ENCODE results near the gene STK32A.

Gene STK32A

DNA sequence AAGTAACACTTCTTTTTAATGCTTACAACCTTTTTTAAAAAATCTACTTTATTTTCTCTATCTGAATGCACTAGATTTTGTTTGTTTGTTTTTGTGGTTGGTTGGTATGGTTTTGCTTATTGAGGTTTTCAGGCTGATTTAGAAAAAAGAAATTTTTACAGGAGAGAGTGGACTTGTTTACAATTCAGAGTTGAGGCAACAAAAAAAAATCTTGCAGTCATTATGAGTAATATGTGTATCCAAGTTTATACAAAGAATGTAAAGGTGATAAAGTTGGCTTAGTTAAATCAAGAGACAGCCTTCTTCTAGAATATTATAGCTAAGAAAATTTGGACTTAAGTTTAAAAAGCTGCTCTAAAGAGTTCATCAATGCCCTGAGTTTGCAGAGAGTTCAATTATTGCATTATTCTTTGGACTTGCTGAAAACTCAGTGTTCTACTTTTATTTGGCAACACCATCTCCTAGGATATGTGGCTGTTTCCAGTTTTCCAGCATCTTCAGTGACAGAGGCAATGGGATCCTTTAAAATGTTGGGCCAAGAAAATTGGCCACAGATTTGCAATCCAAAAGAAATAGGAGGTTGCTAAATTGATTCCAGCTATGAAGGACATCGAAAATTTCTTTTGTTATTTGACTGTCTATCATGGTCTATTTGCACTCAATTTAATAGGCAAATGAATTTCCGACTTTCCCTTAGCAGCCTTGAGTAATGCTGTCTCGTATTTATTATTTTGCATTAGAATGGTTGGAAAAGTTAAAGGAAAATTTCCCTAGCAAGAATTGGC, 10.7 kb downstream of the STK32A start:
- H3K4me1 ChIP-seq (ENCODE audit: control extremely low read depth in 1 of 4, control insufficient read depth in 4 of 4, insufficient read depth in 4 of 4, low read length in 3 of 4): no peaks in the 10 kb centered on the region
- H3K9me3 ChIP-seq (ENCODE audit: control extremely low read depth in 1 of 5, control insufficient read depth in 4 of 5, insufficient read depth in 2 of 5, low read depth in 1 of 5, low read length in 4 of 5): no peaks in the 10 kb centered on the region
- 90% methylated on average over 2 of the region's 3 CpGs for WGBS (ENCODE audit: insufficient coverage)
- ChIA-PET POLR2A (no interaction called here), CTCF (no interaction called here)
- H3K27me3 ChIP-seq (replicated peaks in 2 of 5; ENCODE audit: control insufficient read depth in 4 of 5, insufficient read depth in 5 of 5, low read length in 4 of 5): peaks cover 0 to 7% (median 0%) of the 10 kb centered on the region in 5 experiments
- no peak overlapping the region for H3K27ac ChIP-seq (ENCODE audit: insufficient read depth in 1 of 2, low read depth in 1 of 2, low read length in 2 of 2, poor library complexity in 1 of 2, severe bottlenecking in 2 of 2)
- DNase-seq: no peak
- no peak overlapping the region for H3K4me3 ChIP-seq (ENCODE audit: control insufficient read depth in 1 of 7, extremely low read depth in 1 of 7, insufficient read depth in 4 of 7, low read depth in 2 of 7, low read length in 6 of 7)
- H3K36me3 ChIP-seq (ENCODE audit: control insufficient read depth in 4 of 4, insufficient read depth in 4 of 4, low read length in 3 of 4): no peaks in the 10 kb centered on the region

DNA sequence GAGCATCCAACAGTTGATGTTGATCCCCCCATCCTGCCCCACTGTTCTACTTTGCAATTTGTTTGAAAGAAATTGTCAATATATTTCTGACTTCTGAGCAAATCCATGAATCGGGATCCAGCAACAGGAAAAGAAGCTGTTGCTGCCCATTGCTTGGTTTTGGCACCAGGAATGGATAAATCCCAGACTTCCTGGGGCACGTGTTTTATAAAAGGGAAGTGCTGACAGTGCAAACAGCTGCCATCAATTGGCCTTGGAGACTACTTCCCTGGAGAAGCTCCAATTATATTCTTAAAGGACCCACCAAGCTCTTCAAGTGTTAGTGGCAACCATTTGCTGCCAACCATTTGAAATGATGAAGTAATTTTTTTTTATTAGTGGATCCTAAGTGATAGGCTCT, 13.7 kb downstream of the STK32A start:
- Histone ChIP-seq H3K4me1 (ENCODE audit: control extremely low read depth in 1 of 4, control insufficient read depth in 4 of 4, insufficient read depth in 4 of 4, low read length in 3 of 4) (no peaks in the 10 kb centered on the region), H3K27me3 (replicated peaks in 2 of 5; ENCODE audit: control insufficient read depth in 4 of 5, insufficient read depth in 5 of 5, low read length in 4 of 5) (peaks cover 0 to 5% (median 0%) of the 10 kb centered on the region in 5 experiments), H3K9me3 (ENCODE audit: control extremely low read depth in 1 of 5, control insufficient read depth in 4 of 5, insufficient read depth in 2 of 5, low read depth in 1 of 5, low read length in 4 of 5) (no peaks in the 10 kb centered on the region), H3K27ac (ENCODE audit: insufficient read depth in 1 of 2, low read depth in 1 of 2, low read length in 2 of 2, poor library complexity in 1 of 2, severe bottlenecking in 2 of 2) (no peak overlapping the region), H3K4me3 (ENCODE audit: control insufficient read depth in 1 of 7, extremely low read depth in 1 of 7, insufficient read depth in 4 of 7, low read depth in 2 of 7, low read length in 6 of 7) (no peak overlapping the region), H3K36me3 (ENCODE audit: control insufficient read depth in 4 of 4, insufficient read depth in 4 of 4, low read length in 3 of 4) (no peaks in the 10 kb centered on the region)
- WGBS (ENCODE audit: insufficient coverage): 100% methylated on average over 1 of the region's 2 CpGs
- ChIA-PET POLR2A (no interaction called here), CTCF (no interaction called here)
- DNase-seq: no peak

DNA sequence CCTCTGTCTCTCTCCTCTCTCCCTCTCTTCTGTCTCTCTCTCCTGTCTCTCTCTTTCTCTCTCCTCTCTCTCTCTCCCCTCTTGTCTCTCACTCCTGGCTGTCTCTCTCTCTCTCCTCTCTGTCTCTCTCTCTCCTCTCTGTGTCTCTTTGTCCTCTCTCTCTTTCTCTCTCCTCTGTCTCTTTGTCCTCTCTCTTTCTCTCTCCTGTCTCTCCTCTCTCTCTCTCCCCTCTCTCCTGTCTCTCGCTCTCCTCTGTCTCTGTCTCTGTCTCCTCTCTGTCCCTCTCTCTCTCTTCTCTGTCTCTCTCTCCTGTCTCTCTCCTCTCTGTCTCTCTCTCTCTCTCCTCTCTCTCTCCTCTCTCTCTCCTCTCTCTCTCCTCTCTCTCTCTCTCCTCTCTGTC, 25.0 kb downstream of the STK32A start:
- POLR2A ChIA-PET: no interaction called here
- Histone ChIP-seq H3K9me3 (ENCODE audit: control extremely low read depth in 1 of 5, control insufficient read depth in 4 of 5, insufficient read depth in 2 of 5, low read depth in 1 of 5, low read length in 4 of 5) (peaks cover 0 to 2% (median 1%) of the 10 kb centered on the region in 5 experiments), H3K4me3 (ENCODE audit: control insufficient read depth in 1 of 7, extremely low read depth in 1 of 7, insufficient read depth in 4 of 7, low read depth in 2 of 7, low read length in 6 of 7) (no peak overlapping the region), H3K4me1 (ENCODE audit: control extremely low read depth in 1 of 4, control insufficient read depth in 4 of 4, insufficient read depth in 4 of 4, low read length in 3 of 4) (no peaks in the 10 kb centered on the region), H3K27ac (ENCODE audit: insufficient read depth in 1 of 2, low read depth in 1 of 2, low read length in 2 of 2, poor library complexity in 1 of 2, severe bottlenecking in 2 of 2) (no peak overlapping the region), H3K27me3 (replicated peaks in 2 of 5; ENCODE audit: control insufficient read depth in 4 of 5, insufficient read depth in 5 of 5, low read length in 4 of 5) (peaks cover 0 to 8% (median 2%) of the 10 kb centered on the region in 5 experiments), H3K36me3 (ENCODE audit: control insufficient read depth in 4 of 4, insufficient read depth in 4 of 4, low read length in 3 of 4) (no peaks in the 10 kb centered on the region)
- WGBS (ENCODE audit: insufficient coverage): 92% methylated on average over 1 of the region's 1 CpG
- DNase-seq: no peak
- CTCF ChIA-PET: no interaction called here

DNA sequence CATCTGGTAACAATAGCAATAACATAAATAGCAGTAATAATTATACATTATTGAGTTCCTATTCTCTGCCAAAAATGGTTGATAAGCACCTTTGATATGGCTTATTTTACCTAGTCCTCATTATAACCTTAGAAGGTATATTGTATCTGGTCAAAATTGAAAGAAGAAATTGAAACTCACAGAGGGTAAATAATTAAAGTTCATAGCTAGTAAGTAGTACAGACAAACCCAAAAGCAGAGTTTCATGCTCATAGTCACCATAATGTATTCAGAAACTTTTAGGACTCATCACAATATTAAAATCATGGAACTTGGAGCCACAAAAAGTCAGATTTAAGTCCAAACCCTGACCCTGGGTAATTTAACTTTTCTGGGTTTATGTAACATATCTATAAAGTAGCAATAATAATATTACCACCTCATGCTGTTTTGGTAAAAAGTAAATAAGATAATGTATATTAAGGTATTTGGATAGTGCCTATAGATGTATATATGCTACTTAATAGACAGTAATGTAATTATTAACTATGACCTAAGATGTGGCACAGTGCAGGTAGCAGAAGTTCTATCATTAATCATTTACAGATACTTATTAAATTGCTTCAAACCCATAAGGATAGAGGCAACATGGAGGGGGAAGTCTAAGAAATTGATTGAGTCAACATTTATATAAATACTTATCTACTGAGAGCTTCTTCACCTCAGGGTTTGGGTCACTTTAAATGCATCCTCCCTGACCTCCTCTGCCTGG, 32.4 kb downstream of the STK32A start:
- H3K36me3 ChIP-seq (ENCODE audit: control insufficient read depth in 4 of 4, insufficient read depth in 4 of 4, low read length in 3 of 4): no peaks in the 10 kb centered on the region
- DNase-seq: no peak
- CTCF ChIA-PET: no interaction called here
- H3K27ac ChIP-seq (ENCODE audit: insufficient read depth in 1 of 2, low read depth in 1 of 2, low read length in 2 of 2, poor library complexity in 1 of 2, severe bottlenecking in 2 of 2): no peak overlapping the region
- no peaks in the 10 kb centered on the region for H3K4me1 ChIP-seq (ENCODE audit: control extremely low read depth in 1 of 4, control insufficient read depth in 4 of 4, insufficient read depth in 4 of 4, low read length in 3 of 4)
- H3K27me3 ChIP-seq (replicated peaks in 2 of 5; ENCODE audit: control insufficient read depth in 4 of 5, insufficient read depth in 5 of 5, low read length in 4 of 5): peaks cover 0 to 2% (median 0%) of the 10 kb centered on the region in 5 experiments
- POLR2A ChIA-PET: no interaction called here
- peaks cover 0 to 2% (median 1%) of the 10 kb centered on the region in 5 experiments for H3K9me3 ChIP-seq (ENCODE audit: control extremely low read depth in 1 of 5, control insufficient read depth in 4 of 5, insufficient read depth in 2 of 5, low read depth in 1 of 5, low read length in 4 of 5)
- no peak overlapping the region for H3K4me3 ChIP-seq (ENCODE audit: control insufficient read depth in 1 of 7, extremely low read depth in 1 of 7, insufficient read depth in 4 of 7, low read depth in 2 of 7, low read length in 6 of 7)

DNA sequence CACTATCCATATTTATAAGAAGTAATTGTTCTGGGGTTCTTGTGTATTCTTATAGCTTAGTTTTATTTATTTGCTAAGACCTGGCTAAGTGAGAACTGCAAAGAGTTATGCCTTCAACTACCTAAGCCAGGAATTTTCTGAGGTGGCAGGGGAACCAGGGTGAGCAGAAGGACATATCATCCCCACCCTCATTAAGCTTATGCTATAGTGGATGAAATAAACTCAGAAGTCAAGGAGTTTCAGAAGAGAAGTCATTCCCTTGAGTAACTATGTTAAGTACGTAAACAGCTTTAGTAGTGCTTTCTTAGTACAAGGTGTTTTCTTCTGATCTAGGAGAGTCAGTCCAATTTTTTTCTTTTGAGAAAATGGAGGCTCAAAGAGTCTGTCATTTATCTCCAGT, 41.7 kb downstream of the STK32A start:
- no peak for DNase-seq
- no peaks in the 10 kb centered on the region for H3K9me3 ChIP-seq (ENCODE audit: control extremely low read depth in 1 of 5, control insufficient read depth in 4 of 5, insufficient read depth in 2 of 5, low read depth in 1 of 5, low read length in 4 of 5)
- WGBS (ENCODE audit: insufficient coverage): 100% methylated on average over 1 of the region's 1 CpG
- H3K36me3 ChIP-seq (ENCODE audit: control insufficient read depth in 4 of 4, insufficient read depth in 4 of 4, low read length in 3 of 4): no peaks in the 10 kb centered on the region
- no peaks in the 10 kb centered on the region for H3K4me1 ChIP-seq (ENCODE audit: control extremely low read depth in 1 of 4, control insufficient read depth in 4 of 4, insufficient read depth in 4 of 4, low read length in 3 of 4)
- H3K4me3 ChIP-seq (ENCODE audit: control insufficient read depth in 1 of 7, extremely low read depth in 1 of 7, insufficient read depth in 4 of 7, low read depth in 2 of 7, low read length in 6 of 7): no peak overlapping the region
- ChIA-PET POLR2A (no interaction called here), CTCF (no interaction called here)
- no peak overlapping the region for H3K27ac ChIP-seq (ENCODE audit: insufficient read depth in 1 of 2, low read depth in 1 of 2, low read length in 2 of 2, poor library complexity in 1 of 2, severe bottlenecking in 2 of 2)
- peaks cover 0 to 3% (median 0%) of the 10 kb centered on the region in 5 experiments for H3K27me3 ChIP-seq (replicated peaks in 2 of 5; ENCODE audit: control insufficient read depth in 4 of 5, insufficient read depth in 5 of 5, low read length in 4 of 5)

DNA sequence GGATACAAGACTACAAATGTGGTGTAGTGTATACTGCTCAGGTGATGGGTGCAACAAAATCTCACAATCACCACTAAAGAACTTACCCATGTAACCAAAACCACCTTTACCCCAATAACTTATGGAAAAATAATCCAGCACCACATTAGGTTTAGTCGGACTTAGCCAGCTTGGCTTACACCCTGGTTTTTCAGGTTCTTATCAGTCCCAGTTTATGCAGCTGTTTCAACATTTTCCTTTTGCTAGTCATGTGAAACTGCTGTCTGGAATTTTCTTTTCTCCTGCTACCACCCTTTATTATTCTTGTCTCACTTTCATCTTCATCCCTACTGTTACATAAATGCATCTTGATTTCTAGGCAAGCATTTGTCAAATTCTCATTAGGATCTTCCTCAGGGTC, 51.5 kb downstream of the STK32A start:
- H3K36me3 ChIP-seq (ENCODE audit: control insufficient read depth in 4 of 4, insufficient read depth in 4 of 4, low read length in 3 of 4): no peaks in the 10 kb centered on the region
- H3K27me3 ChIP-seq (replicated peaks in 2 of 5; ENCODE audit: control insufficient read depth in 4 of 5, insufficient read depth in 5 of 5, low read length in 4 of 5): peaks cover 0 to 4% (median 0%) of the 10 kb centered on the region in 5 experiments
- no peak overlapping the region for H3K4me3 ChIP-seq (ENCODE audit: control insufficient read depth in 1 of 7, extremely low read depth in 1 of 7, insufficient read depth in 4 of 7, low read depth in 2 of 7, low read length in 6 of 7)
- no peak for DNase-seq
- H3K4me1 ChIP-seq (ENCODE audit: control extremely low read depth in 1 of 4, control insufficient read depth in 4 of 4, insufficient read depth in 4 of 4, low read length in 3 of 4): no peaks in the 10 kb centered on the region
- CTCF ChIA-PET: no interaction called here
- 92% methylated on average over 1 of the region's 1 CpG for WGBS (ENCODE audit: insufficient coverage)
- H3K27ac ChIP-seq (ENCODE audit: insufficient read depth in 1 of 2, low read depth in 1 of 2, low read length in 2 of 2, poor library complexity in 1 of 2, severe bottlenecking in 2 of 2): no peak overlapping the region
- POLR2A ChIA-PET: no interaction called here
- H3K9me3 ChIP-seq (ENCODE audit: control extremely low read depth in 1 of 5, control insufficient read depth in 4 of 5, insufficient read depth in 2 of 5, low read depth in 1 of 5, low read length in 4 of 5): peaks cover 0 to 6% (median 0%) of the 10 kb centered on the region in 5 experiments

DNA sequence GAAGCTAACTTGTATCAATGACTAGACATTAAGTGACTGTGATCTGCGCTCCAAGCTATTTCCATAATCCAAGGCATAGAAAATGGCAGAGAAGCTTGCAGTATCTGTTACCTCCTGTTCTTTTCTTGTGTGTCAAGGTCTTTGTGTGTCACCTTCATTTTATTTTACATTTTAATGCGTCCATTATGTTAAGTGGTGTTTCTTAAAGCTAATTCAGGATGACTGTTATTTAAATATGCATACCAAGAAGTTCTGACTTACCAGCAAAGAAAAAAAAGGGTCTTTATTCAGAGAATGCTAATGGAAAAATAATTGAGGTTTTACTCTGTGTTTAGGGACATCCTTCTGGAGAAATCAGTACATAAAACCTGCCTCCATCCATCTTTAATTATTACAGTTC, 52.3 kb downstream of the STK32A start:
- WGBS (ENCODE audit: insufficient coverage): 100% methylated on average over 1 of the region's 2 CpGs
- Histone ChIP-seq H3K27ac (ENCODE audit: insufficient read depth in 1 of 2, low read depth in 1 of 2, low read length in 2 of 2, poor library complexity in 1 of 2, severe bottlenecking in 2 of 2) (no peak overlapping the region), H3K27me3 (replicated peaks in 2 of 5; ENCODE audit: control insufficient read depth in 4 of 5, insufficient read depth in 5 of 5, low read length in 4 of 5) (peaks cover 0 to 4% (median 0%) of the 10 kb centered on the region in 5 experiments), H3K4me3 (ENCODE audit: control insufficient read depth in 1 of 7, extremely low read depth in 1 of 7, insufficient read depth in 4 of 7, low read depth in 2 of 7, low read length in 6 of 7) (no peak overlapping the region), H3K4me1 (ENCODE audit: control extremely low read depth in 1 of 4, control insufficient read depth in 4 of 4, insufficient read depth in 4 of 4, low read length in 3 of 4) (no peaks in the 10 kb centered on the region), H3K36me3 (ENCODE audit: control insufficient read depth in 4 of 4, insufficient read depth in 4 of 4, low read length in 3 of 4) (no peaks in the 10 kb centered on the region), H3K9me3 (ENCODE audit: control extremely low read depth in 1 of 5, control insufficient read depth in 4 of 5, insufficient read depth in 2 of 5, low read depth in 1 of 5, low read length in 4 of 5) (peaks cover 0 to 11% (median 0%) of the 10 kb centered on the region in 5 experiments)
- CTCF ChIA-PET: no interaction called here
- POLR2A ChIA-PET: no interaction called here
- DNase-seq: no peak
